ENCODE data around the gene SASH1. TPM values are rescaled to one million over a fixed set of nuclear protein-coding genes. Genes with fewer than 3 reads are reported as not detected.

SASH1 gene
- total and polyA plus RNA-seq, 2 of the 8 experiments (the other 6 are each of a cell fraction or from before 2014, with no cell fraction given), result 6.0 to 20.2 TPM

- no peak overlapping the region for H2BK5ac ChIP-seq (ENCODE audit: low read depth, low read length)
- ChIA-PET POLR2A (ENCODE audit: partially characterized antibody) (interaction anchor here (0.5 to 1.3 kb wide), 3 partner anchors 12 to 98 kb away, joined by 3 to 5 read pairs (median 4); no protein-coding TSS in a partner anchor), CTCF (ENCODE audit: partially characterized antibody) (interaction anchor here (0.5 to 0.9 kb wide), 2 partner anchors 26 to 37 kb away, joined by 3 read pairs; no protein-coding TSS in a partner anchor)
- H2BK120ac ChIP-seq (replicated peaks; ENCODE audit: low read depth, low read length), result no peak overlapping the region
- no peak for DNase-seq (ENCODE audit: low read depth in 1 of 2, low spot score in 2 of 2)
- FAIRE-seq, result no peak
- H3K4me1 ChIP-seq (replicated peaks in 1 of 4; ENCODE audit: control insufficient read depth in 3 of 4, insufficient read depth in 4 of 4, low read length in 3 of 4), result peaks cover 6 to 33% (median 22%) of the 10 kb centered on the region in 4 experiments
- H3K23me2 ChIP-seq (ENCODE audit: low read depth, low read length), result peaks cover 3% of the 10 kb centered on the region; the same call in 1 of the 2 replicates
- no peak overlapping the region; a peak in 1 of 7 replicates for H3K9ac ChIP-seq (replicated peaks in 1 of 4; ENCODE audit: extremely low read depth in 1 of 4, low read depth in 3 of 4, low read length in 3 of 4)
- H3K14ac ChIP-seq (ENCODE audit: insufficient read length), result no peak overlapping the region
- peak overlapping the region in 1 of 4 experiments; percentile 31; a peak in 2 of 8 replicates for H3K4me3 ChIP-seq (ENCODE audit: extremely low read depth in 1 of 4, insufficient read depth in 2 of 4, low read depth in 3 of 4, low read length in 4 of 4)
- no peak overlapping the region for H2BK15ac ChIP-seq (ENCODE audit: low read length)
- no peaks in the 10 kb centered on the region; the same call in 1 of the 2 replicates for H3K79me1 ChIP-seq (ENCODE audit: low read depth, low read length)
- 21% methylated on average over 3 of the region's 3 CpGs; no CpG with 5 or more reads in 1 of the 2 experiments for WGBS, 2 experiments (ENCODE audit: extremely low coverage in 1 of 2, insufficient coverage in 1 of 2, insufficient read length in 1 of 2, insufficient replicate concordance in 2 of 2, low coverage in 1 of 2, low lambda C conversion rate in 2 of 2, missing lambda C conversion rate in 1 of 2)
- H2AK5ac ChIP-seq (ENCODE audit: low read depth, low read length), result peak overlapping the region; percentile 13; the same call in 1 of the 2 replicates
- H3K27me3 ChIP-seq (replicated peaks in 1 of 4; ENCODE audit: control insufficient read depth in 3 of 4, extremely low read depth in 1 of 4, insufficient read depth in 3 of 4, low read length in 3 of 4), result no peaks in the 10 kb centered on the region
- 0 out of 2 replicates have a peak overlapping the region, but pooled peaks have one; percentile 28 for H2BK12ac ChIP-seq (ENCODE audit: low read depth, low read length)
- no peaks in the 10 kb centered on the region for H4K20me1 ChIP-seq (replicated peaks in 1 of 2; ENCODE audit: control insufficient read depth in 1 of 2, insufficient read depth in 2 of 2, low read length in 2 of 2)
- H2BK20ac ChIP-seq (ENCODE audit: low read length), result no peak overlapping the region; the same call in 1 of the 2 replicates
- peaks cover 0 to 77% of the 10 kb centered on the region in 2 experiments; a peak in 2 of 4 replicates for H3K79me2 ChIP-seq (ENCODE audit: control insufficient read depth in 1 of 2, insufficient read depth in 2 of 2, low read length in 2 of 2)
- no peak overlapping the region for H4K5ac ChIP-seq (ENCODE audit: insufficient read length, low read depth, low read length)
- no peaks in the 10 kb centered on the region for H3K9me3 ChIP-seq (ENCODE audit: insufficient read depth in 2 of 2, low read depth in 1 of 2, low read length in 1 of 2)
- no peak overlapping the region for H3K4ac ChIP-seq (replicated peaks; ENCODE audit: insufficient read length, low read depth, low read length)
- peak overlapping the region; percentile 52 to 65 for H3K4me2 ChIP-seq (ENCODE audit: insufficient read depth in 1 of 2, low read depth in 2 of 2, low read length in 2 of 2)
- peak overlapping the region; percentile 4 for H4K91ac ChIP-seq (replicated peaks; ENCODE audit: insufficient read length, low read length)
- H3K27ac ChIP-seq (ENCODE audit: low read depth, low read length), result no peak overlapping the region
- H3K18ac ChIP-seq (ENCODE audit: extremely low read depth, low read length), result peak overlapping the region; percentile 26
- TF ChIP-seq PHF8 (conservative IDR thresholded peaks at IDR 0.05; ENCODE audit: low read depth, low read length) (no peak), TAF1 (IDR thresholded peaks at IDR 0.05; ENCODE audit: low read depth, low read length) (0 out of 2 replicates have a peak, but pooled peaks have one; percentile 22), HDAC6 (IDR thresholded peaks at IDR 0.05; ENCODE audit: low read depth, low read length) (no peak), SIN3A (conservative IDR thresholded peaks at IDR 0.05 in 1 of 2, IDR thresholded peaks at IDR 0.05 in 1 of 2; ENCODE audit: low read depth in 1 of 2, low read length in 2 of 2) (no peak), TBP (IDR thresholded peaks at IDR 0.05; ENCODE audit: low read depth, low read length) (peak; percentile 34; the same call in 1 of the 2 replicates), SAP30 (IDR thresholded peaks at IDR 0.05; ENCODE audit: insufficient read depth, insufficient replicate concordance, low read length) (no peak)
- no peak overlapping the region for H3K23ac ChIP-seq (ENCODE audit: insufficient read length)
- no peak overlapping the region for H3K56ac ChIP-seq (replicated peaks; ENCODE audit: insufficient read length, low read depth, low read length)
- H4K8ac ChIP-seq (ENCODE audit: extremely low read depth, insufficient read depth, low read length), result no peak overlapping the region
- no peak overlapping the region for H2AFZ ChIP-seq (ENCODE audit: low read length)
- no peaks in the 10 kb centered on the region for H3K36me3 ChIP-seq (ENCODE audit: control insufficient read depth in 2 of 4, insufficient read depth in 4 of 4, low read length in 3 of 4)
Measured at GRCh38 chr6:148348335-148348734, 5.7 kb downstream of the SASH1 start.

Measured in H1 (cell line).